Endothelial cell of umbilical vein (primary cell): ENCODE measurements around the gene NAA38. TPM values are rescaled to one million over a fixed set of nuclear protein-coding genes. Genes with fewer than 3 reads are reported as not detected.
A peak's percentile ranks its signal among the peaks of the same experiment; 100 is the strongest.

ENCODE experiments used
- BruUV-seq: library from RNA; stranded (reverse); fragments of 400-500 nt; replicated peaks from 2 replicates; lab custom pipeline; 2021; lab: Mats Ljungman, UMichigan
- CTCF ChIA-PET: fragments of 300-600, 350-600 bp; sonication (Branson Sonifier 250); formaldehyde crosslinking; loops from one replicate; lab custom pipeline; 2021; ENCODE audit warnings: antibody characterized with exemption, inconsistent platforms; lab: Charles Lee
- POLR2A ChIA-PET: fragments of 300-600, 350-600 bp; sonication (Branson Sonifier 250); formaldehyde crosslinking; loops from one replicate; lab custom pipeline; 2021; ENCODE audit warnings: antibody characterized with exemption, inconsistent platforms; lab: Charles Lee
- DNase-seq: peaks from one replicate; pipeline ENCODE4 v3.0.0-alpha.2; 2011; ENCODE audit warnings: low read depth, low spot score
- FAIRE-seq: peaks from 2 replicates; lab custom pipeline; 2011; peaks lifted over from hg19 to GRCh38; lab: Jason Lieb, UNC
- H2AFZ ChIP-seq: 2 replicates; pipeline ENCODE4 v1.6.0; 2012; ENCODE audit warnings: low read depth, low read length, control low read depth, inconsistent platforms
- H3K27ac ChIP-seq: 2 replicates; pipeline ENCODE4 v1.5.1; 2011; ENCODE audit warnings: low read depth, mild to moderate bottlenecking, control low read depth, low read length, moderate library complexity; ENCODE audit not compliant: insufficient read depth
- H3K27me3 ChIP-seq, 2 experiments: 2 replicates each; pipeline versions ENCODE4 v1.6.0 to v1.6.1; 2011; ENCODE audit warnings: low read length in 2 of 2, mixed read lengths in 1 of 2; ENCODE audit not compliant: control insufficient read depth in 2 of 2, insufficient read depth in 2 of 2
- H3K36me3 ChIP-seq, 2 experiments: 2 replicates in 1 of 2; 3 replicates in 1 of 2; pipeline ENCODE4 v1.5.1; 2011; ENCODE audit warnings: low read length in 2 of 2, mild to moderate bottlenecking in 1 of 2, moderate library complexity in 1 of 2; ENCODE audit not compliant: control insufficient read depth in 2 of 2, insufficient read depth in 2 of 2; ENCODE audit errors: extremely low read depth in 1 of 2
- H3K4me1 ChIP-seq: 3 replicates; pipeline ENCODE4 v1.5.1; 2011; ENCODE audit warnings: mild to moderate bottlenecking, low read length; ENCODE audit not compliant: control insufficient read depth, insufficient read depth; ENCODE audit errors: extremely low read depth
- H3K4me2 ChIP-seq: 2 replicates; pipeline ENCODE4 v1.6.1; 2011; ENCODE audit warnings: low read length, control low read depth, mixed read lengths; ENCODE audit not compliant: insufficient read depth
- H3K4me3 ChIP-seq, 3 experiments: fragments of 200-600 bp in 1 of 3; sonication (generic), shearing (Covaris generic) in 1 of 3; replicated peaks in 1 of 3; 2 replicates each; pipeline ENCODE4 v1.5.1; 2011 to 2016; ENCODE audit warnings: control low read depth in 3 of 3, low read length in 3 of 3, mild to moderate bottlenecking in 2 of 3, inconsistent platforms in 1 of 3, low read depth in 1 of 3, moderate library complexity in 1 of 3; ENCODE audit not compliant: insufficient read depth in 1 of 3
- H3K79me2 ChIP-seq: 2 replicates; pipeline ENCODE4 v1.6.0; 2012; ENCODE audit warnings: low read length, inconsistent platforms; ENCODE audit not compliant: control insufficient read depth, insufficient read depth
- H3K9ac ChIP-seq: replicated peaks from 2 replicates; pipeline ENCODE3; 2011; ENCODE audit warnings: low read length, control low read depth; ENCODE audit not compliant: insufficient read depth; ENCODE audit errors: extremely low read depth
- H3K9me1 ChIP-seq: replicated peaks from 3 replicates; pipeline ENCODE4 v1.6.0; 2011; ENCODE audit warnings: mild to moderate bottlenecking, low read length; ENCODE audit not compliant: control insufficient read depth, insufficient read depth; ENCODE audit errors: extremely low read depth
- H3K9me3 ChIP-seq: replicated peaks from 2 replicates; pipeline ENCODE4 v1.5.1; 2012; ENCODE audit warnings: low read length, inconsistent platforms; ENCODE audit not compliant: control insufficient read depth, insufficient read depth
- H4K20me1 ChIP-seq: replicated peaks from 2 replicates; pipeline ENCODE3; 2011; ENCODE audit warnings: mild to moderate bottlenecking, low read length; ENCODE audit not compliant: control insufficient read depth, insufficient read depth; ENCODE audit errors: extremely low read depth
- EZH2 ChIP-seq: IDR thresholded peaks from 2 replicates; pipeline ENCODE4 v1.6.1; 2012; ENCODE audit warnings: borderline replicate concordance, low read depth, mild to moderate bottlenecking, moderate library complexity, low read length, inconsistent platforms; ENCODE audit not compliant: severe bottlenecking
- FOS ChIP-seq: IDR thresholded peaks from 2 replicates; pipeline ENCODE4 v1.6.1; 2011; ENCODE audit warnings: mild to moderate bottlenecking, low read length, moderate library complexity, borderline replicate concordance; ENCODE audit not compliant: insufficient read depth
- GATA2 ChIP-seq: IDR thresholded peaks from 2 replicates; pipeline ENCODE4 v1.7.0; 2011; ENCODE audit warnings: low read depth, mild to moderate bottlenecking, moderate library complexity, mixed read lengths, low read length; ENCODE audit not compliant: insufficient read length, insufficient read depth
- JUN ChIP-seq: IDR thresholded peaks from 2 replicates; pipeline ENCODE4 v1.6.1; 2011; ENCODE audit warnings: borderline replicate concordance, low read depth; ENCODE audit not compliant: insufficient read length, insufficient read depth
- MYC ChIP-seq: IDR thresholded peaks from one replicate; pipeline ENCODE4 v1.6.1; 2011; ENCODE audit warnings: mild to moderate bottlenecking, low read depth, low read length
- POLR2A ChIP-seq: IDR thresholded peaks from 2 replicates; pipeline ENCODE4 v1.6.1; 2012; ENCODE audit warnings: low read depth, mild to moderate bottlenecking, control low read depth, low read length
- POLR2AphosphoS5 ChIP-seq: IDR thresholded peaks from 2 replicates; pipeline ENCODE4 v1.6.1; 2012; ENCODE audit warnings: low read depth, mild to moderate bottlenecking, control low read depth, low read length, moderate library complexity; ENCODE audit not compliant: insufficient read depth
- dilution Hi-C: fragments of 300-500 bp; cut with MboI; formaldehyde crosslinking; loops from one replicate; pipeline ENCODE4 v1.15.0; 2019; ENCODE audit warnings: low sequenced_read_pairs; ENCODE audit not compliant: extremely low pct_ligation_motif_present
- intact Hi-C: fragments of 100-400 bp; cut with micrococcal nuclease; formaldehyde crosslinking; loops from one replicate; pipeline ENCODE4 v1.10.0; 2022
- polyA plus RNA-seq, 4 experiments: library from polyadenylated mRNA; depleted of rRNA in 3 of 4; stranded (reverse) in 3 of 4; unstranded in 1 of 4; fragments of >200 nt; gene quantifications; 2 replicates each; pipeline versions ENCODE4 v1.2.1 to v1.2.3, GENCODE V29; 2011 to 2012; ENCODE audit warnings: missing spikeins in 1 of 4
- total RNA-seq: library from RNA; stranded (reverse); gene quantifications from 2 replicates; pipeline ENCODE4 v1.2.3, GENCODE V29; 2021
- TF ChIP-seq, protein P1 (sequence below), 2 donors: IDR thresholded peaks; 1 replicate in 1 of 2; 2 replicates in 1 of 2; pipeline ENCODE4 v1.5.1; 2011; ENCODE audit warnings: low read length in 2 of 2, mild to moderate bottlenecking in 2 of 2, moderate library complexity in 2 of 2, control low read depth in 1 of 2, inconsistent platforms in 1 of 2, low read depth in 1 of 2; ENCODE audit not compliant: insufficient read depth in 1 of 2; ENCODE audit errors: extremely low read depth in 1 of 2
- TF ChIP-seq, protein P2 (sequence below): IDR thresholded peaks from 2 replicates; pipeline ENCODE4 v1.6.1; 2011; ENCODE audit not compliant: insufficient read depth, insufficient read length

The NAA38 gene
- total and polyA plus RNA-seq, 2 donors (not counting 3 experiments of a cell fraction or from before 2014, with no cell fraction given) = 119 to 267 TPM

DNA sequence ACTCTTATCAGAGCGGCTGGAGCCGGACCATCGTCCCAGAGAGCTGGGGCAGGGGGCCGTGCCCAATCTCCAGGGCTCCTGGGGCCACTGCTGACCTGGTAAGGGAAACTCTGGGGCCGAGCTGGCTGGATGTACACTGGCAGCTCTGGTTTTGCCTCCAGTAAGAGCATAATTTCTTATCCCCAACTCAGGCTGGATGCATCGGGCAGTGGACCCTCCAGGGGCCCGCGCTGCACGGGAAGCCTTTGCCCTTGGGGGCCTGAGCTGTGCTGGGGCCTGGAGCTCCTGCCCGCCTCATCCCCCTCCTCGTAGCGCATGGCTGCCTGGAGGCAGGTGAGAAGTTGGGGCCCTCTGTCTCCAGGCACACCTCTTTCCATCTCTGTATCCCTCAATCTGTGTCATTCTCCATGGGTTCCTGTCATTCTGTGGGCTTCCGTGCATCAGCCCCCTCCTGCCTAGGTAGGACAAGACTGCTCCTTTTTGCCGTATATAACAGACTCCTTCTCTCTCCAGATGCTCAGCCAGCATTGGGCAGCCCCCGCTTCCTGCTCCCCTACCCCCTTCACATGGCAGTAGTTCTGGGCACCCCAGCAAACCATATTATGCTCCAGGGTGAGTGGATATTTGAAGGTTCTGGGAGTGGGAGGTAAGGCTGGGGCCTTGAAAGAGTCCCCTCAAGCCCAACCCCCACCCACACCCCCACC is 11.8 kb downstream of the NAA38 start:
- FAIRE-seq (no peak), DNase-seq (no peak)
- dilution Hi-C loops (no loop called here), intact Hi-C loops (loop anchor here (10.0 kb wide), 1 partner anchor 231 kb away; the partner anchor contains the start of gene FXR2)
- TF ChIP-seq, protein P1, sequence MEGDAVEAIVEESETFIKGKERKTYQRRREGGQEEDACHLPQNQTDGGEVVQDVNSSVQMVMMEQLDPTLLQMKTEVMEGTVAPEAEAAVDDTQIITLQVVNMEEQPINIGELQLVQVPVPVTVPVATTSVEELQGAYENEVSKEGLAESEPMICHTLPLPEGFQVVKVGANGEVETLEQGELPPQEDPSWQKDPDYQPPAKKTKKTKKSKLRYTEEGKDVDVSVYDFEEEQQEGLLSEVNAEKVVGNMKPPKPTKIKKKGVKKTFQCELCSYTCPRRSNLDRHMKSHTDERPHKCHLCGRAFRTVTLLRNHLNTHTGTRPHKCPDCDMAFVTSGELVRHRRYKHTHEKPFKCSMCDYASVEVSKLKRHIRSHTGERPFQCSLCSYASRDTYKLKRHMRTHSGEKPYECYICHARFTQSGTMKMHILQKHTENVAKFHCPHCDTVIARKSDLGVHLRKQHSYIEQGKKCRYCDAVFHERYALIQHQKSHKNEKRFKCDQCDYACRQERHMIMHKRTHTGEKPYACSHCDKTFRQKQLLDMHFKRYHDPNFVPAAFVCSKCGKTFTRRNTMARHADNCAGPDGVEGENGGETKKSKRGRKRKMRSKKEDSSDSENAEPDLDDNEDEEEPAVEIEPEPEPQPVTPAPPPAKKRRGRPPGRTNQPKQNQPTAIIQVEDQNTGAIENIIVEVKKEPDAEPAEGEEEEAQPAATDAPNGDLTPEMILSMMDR (IDR thresholded peaks at IDR 0.05; ENCODE audit: extremely low read depth in 1 of 2, insufficient read depth in 1 of 2, low read depth in 1 of 2, low read length in 2 of 2) = no peak
- TF ChIP-seq POLR2A (no peak), POLR2AphosphoS5 (no peak), JUN (no peak), GATA2 (no peak), MYC (no peak), EZH2 (no peak), FOS (no peak)
- TF ChIP-seq, protein P2, sequence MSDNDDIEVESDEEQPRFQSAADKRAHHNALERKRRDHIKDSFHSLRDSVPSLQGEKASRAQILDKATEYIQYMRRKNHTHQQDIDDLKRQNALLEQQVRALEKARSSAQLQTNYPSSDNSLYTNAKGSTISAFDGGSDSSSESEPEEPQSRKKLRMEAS = no peak
- no peak overlapping the region for H2AFZ ChIP-seq
- BruUV-seq = no TSS peak
- H3K9me1 ChIP-seq = no peaks in the 10 kb centered on the region
- H3K9ac ChIP-seq = peak overlapping the region; percentile 99
- peaks cover 6 to 28% of the 10 kb centered on the region in 2 experiments for H3K36me3 ChIP-seq
- H3K4me3 ChIP-seq = no peak overlapping the region
- no peaks in the 10 kb centered on the region for H3K9me3 ChIP-seq
- H4K20me1 ChIP-seq = no peaks in the 10 kb centered on the region
- peaks cover 14% of the 10 kb centered on the region for H3K4me1 ChIP-seq
- H3K79me2 ChIP-seq = peaks cover 10% of the 10 kb centered on the region
- ChIA-PET CTCF (interaction anchor here (0.9 to 2.4 kb wide), 9 partner anchors 8 to 256 kb away, joined by 3 to 32 read pairs (median 4); partner anchors contain the start of genes KDM6B and NAA38), POLR2A (interaction anchor here (1.2 to 1.5 kb wide), 3 partner anchors 10 to 12 kb away, joined by 4 to 8 read pairs (median 6); partner anchors contain the start of genes CYB5D1 and NAA38)
- peak overlapping the region; percentile 80 for H3K4me2 ChIP-seq
- no peaks in the 10 kb centered on the region for H3K27me3 ChIP-seq
- H3K27ac ChIP-seq = peak overlapping the region; percentile 99
